Gastroesophageal sphincter (tissue), 3 donors: ENCODE data around the gene EVC.

ENCODE experiments used
- CTCF ChIP-seq, 4 experiments: fragments of 200-600 bp in 2 of 4; fragments of 450-650 bp in 2 of 4; sonication (generic) in 1 of 4; IDR thresholded peaks; one replicate each; pipeline ENCODE4 v1.5.1; 2017 to 2019; ENCODE audit warnings: antibody characterized with exemption in 4 of 4, mild to moderate bottlenecking in 2 of 4, moderate library complexity in 2 of 4
- EP300 ChIP-seq: sonication (generic); formaldehyde crosslinking; IDR thresholded peaks from one replicate; pipeline ENCODE4 v1.6.1; 2017; ENCODE audit warnings: antibody characterized with exemption, mild to moderate bottlenecking
- POLR2AphosphoS5 ChIP-seq: sonication (generic); formaldehyde crosslinking; IDR thresholded peaks from one replicate; pipeline ENCODE4 v1.6.1; 2017; ENCODE audit warnings: antibody characterized with exemption

GRCh38 chr4:5857199-5857598 lies 146.2 kb downstream of the EVC start:
- no peak for TF ChIP-seq CTCF (IDR thresholded peaks at IDR 0.05)
- TF ChIP-seq EP300 = no peak
- TF ChIP-seq POLR2AphosphoS5 = no peak
